SHP77 (cell line): ENCODE results near the gene ELF4.
A peak's percentile ranks its signal among the peaks of the same experiment; 100 is the strongest.

Experiments used
- DNase-seq, 2 experiments: peaks; one replicate each; lab custom pipeline; 2025; lab: John Stamatoyannopoulos, UW

ELF4 gene

DNA sequence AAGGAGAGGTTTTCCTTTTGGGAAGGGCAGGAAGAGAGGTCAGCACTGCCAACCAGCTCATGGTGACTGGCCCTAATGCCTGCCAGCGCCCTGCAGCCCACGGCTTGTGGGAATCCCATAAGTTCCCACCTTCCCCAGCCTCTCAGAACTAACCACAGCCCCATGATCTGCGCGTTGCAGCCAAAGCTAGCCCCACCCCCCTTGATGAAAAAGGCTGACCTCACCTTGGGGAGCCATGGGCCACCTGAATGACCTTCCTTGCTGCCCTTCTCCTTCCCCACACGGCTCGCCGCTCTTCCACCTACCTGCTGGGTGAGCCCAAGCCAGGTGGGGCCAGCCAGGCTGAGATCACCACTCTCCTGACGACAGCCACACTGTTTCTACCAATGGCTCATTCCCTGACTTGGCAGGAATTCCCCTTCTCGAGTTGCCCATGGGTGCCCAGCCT lies 3.9 kb upstream of the ELF4 start:
- no peak for DNase-seq

DNA sequence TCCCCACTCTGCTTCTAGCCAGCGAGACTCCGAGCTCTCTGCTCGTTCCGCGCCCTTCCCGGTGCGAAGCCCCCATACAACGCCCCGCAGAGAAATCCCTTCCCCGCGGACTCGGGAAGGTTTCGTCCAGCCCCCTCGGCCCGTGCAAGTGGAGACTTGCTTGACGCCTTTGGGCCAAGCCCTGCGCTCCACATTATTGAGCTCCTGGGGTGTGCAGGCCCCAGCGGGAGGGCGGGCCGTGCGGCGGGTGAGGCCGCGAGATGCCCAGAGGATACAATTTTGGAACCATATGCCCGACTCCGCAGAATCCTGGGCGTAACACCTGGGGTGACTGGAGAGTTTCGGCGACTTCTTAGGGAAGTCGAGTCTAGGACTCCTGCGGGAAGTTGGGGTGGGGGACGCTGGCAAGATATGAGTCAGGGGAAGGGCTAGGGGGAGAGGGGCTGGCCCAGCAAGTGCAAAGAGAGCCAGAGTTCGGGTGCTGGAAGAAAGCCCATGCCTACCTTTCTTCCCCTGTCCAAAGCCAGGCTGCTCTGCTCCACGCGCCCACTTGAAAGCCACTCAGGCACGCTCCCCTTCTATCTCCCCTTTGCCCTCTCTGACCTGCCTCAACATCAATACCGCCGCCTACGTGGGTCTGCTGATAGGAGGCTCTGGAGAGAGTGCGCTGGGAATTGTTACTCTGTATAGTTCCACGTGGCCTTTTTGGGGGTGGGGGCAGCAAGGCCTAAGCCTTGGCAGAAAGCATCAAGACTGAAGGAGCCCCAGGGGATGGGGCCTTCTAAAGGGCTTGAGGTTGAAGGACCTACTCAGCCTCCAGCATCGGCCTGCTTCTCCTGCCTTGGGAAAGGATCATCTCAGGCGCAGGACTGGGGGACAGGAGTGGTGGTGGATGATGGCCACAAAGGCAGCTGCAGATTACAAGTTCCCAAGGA lies 1.2 kb upstream of the ELF4 start:
- no peak for DNase-seq

DNA sequence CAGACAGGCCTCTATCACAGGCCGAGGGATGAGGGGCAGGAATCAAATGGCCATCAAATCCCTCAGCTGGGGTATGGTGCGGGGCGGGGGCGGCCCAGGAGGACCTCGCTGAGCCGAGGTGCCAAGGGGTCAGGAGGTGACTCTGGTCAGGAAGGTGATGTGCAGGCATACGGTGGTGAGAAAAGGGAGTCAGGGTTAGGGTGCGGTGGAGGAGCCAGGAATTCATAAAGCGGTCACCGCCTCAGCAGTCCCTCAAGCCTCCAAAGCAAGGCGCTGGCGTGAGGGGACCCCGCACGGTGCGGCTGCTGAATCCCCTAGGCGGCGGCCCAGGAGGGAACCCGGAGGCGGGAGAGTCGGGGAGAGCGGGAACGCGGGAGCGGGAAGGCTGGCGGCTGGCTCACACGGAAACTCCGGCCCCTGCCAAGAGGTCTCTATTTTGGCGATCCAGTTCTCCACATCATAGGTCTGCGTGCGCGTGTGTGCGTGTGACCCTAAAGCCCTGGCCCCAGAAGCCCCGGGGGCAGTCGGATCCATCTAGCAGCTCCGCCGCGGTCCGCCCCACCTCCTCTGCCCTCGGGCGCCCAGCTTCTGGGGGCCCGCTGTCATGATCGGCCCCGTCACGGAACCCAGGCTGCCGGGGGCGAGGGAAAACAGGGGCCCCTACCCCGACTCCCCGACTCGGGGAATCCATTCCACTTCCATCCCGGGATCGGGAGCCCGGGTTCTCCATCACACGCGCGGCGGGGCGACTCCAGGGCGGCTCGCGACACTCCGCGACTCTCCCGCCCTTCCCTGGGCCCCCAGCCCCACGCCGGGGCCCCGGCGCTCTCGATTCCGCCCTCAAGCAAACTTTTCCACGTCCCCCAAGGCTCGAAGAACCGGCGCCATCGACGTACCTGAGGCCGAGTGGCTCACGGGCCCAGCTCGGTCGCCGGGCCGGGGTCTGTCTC lies 593 bp downstream of the ELF4 start:
- DNase-seq, result no peak

DNA sequence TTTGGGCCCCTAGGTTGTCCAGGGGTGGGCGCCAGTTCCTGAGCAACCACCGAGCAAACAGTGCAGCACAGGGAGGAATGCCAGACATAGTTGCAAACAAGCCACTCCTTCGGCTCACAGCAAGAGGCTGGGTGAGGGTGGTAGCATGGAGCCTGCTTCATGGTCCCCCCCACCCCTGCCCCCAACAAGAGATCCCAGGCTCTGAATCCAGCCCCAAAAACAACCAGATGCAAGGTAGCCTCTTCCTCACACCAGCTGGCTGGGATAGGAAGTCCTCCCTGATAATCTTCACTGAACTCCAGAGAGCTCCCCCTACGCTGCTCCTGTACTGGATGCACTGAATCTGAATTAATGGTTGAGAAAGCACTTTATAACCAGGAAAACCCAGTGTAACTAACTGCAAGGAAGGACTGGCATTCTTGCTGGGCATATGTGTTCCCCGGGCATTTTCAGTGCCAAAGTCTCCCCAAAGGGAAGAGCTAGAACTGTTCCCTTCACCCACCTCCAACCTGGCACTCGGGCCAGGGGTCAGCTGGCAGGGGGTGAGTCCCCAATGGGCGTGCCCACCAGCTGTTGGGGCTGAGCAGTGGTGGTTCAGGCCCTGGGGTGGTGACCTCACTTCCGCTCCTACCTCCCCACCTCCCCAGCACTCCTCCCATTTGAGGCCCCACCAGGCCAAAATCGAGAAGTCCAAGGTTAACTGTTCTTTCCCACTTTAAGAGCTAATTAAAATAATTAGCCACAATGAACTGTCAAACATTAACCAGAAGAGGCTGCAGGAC lies 1.5 kb downstream of the ELF4 start:
- DNase-seq, result no peak

DNA sequence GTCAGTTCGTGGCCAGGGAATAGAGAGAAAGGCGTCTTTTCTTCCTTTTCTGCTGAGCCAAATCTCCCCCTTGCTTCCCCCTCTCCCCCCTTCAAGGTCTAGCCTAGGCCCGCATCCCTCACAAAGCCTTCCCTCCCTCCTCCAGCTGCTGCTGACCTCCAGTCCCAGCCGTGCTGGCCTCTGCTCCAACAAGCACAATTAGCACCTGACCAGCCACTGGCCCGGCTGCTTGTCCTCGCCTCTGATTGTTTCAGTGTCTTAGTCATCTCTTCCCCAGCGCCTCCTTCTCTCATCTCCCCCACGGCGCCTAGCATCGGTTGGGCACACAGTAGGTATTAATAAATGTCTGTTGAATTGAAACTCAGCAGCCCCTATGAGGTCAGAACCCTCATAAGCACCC lies 4.2 kb downstream of the ELF4 start:
- DNase-seq, result no peak

DNA sequence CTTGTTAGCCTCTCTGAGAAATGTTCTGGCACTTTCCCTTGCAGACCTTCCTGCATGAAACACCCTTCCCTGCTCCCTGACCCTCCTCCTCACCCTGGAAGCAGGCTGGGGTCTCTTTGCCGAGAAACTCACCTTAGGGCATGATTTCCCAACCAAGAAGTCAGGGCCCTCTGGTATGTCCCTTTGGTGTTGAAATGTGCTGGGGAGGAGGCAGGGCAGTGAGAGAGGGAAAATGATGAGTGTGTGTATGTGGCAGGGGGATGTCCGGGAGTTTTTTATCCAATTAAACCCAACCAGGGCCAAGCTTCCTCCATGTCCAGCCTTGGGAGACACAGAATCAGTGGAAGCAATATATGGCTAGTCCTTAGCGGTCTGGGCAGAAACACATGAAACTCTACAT lies 5.1 kb downstream of the ELF4 start:
- no peak for DNase-seq

DNA sequence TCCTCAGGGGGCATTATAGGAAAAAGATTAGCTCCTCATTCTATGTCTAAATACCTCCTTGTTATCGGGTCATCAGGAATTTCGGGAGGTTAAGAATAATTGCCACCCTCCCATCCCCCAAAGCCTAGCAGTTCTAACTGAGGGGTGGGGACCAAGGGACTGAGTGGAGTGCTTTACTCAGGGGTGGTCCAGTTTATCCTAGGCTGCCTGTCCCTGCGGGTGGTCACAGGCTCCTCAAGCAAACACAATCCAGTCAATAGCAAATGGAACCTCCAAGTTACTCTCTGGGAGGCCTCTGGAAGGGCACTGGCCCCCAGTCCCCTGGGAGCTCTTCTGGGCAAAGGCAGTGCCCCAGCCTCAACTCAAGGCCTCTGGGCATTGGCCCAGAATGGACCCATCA lies 6.7 kb downstream of the ELF4 start:
- no peak for DNase-seq

DNA sequence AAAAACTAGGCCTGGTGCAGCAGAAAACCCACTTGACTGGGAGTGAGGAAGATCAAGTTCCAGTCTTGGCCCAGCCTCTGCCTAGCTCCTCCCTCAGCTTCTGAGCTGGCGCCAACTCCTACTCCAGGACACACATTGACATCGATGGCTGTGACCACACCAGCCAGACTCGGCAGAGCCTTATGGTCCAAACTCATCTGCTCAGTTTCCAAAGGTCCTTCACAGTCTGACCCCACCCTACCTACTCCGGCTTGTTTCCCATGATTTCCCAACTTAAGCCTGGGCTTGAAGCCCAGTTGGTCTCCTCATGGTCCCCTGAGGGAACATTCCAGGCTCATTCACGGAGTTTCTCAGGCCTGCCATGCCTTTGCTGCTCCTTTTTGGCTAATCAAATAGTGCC lies 10.1 kb downstream of the ELF4 start:
- DNase-seq, result no peak

DNA sequence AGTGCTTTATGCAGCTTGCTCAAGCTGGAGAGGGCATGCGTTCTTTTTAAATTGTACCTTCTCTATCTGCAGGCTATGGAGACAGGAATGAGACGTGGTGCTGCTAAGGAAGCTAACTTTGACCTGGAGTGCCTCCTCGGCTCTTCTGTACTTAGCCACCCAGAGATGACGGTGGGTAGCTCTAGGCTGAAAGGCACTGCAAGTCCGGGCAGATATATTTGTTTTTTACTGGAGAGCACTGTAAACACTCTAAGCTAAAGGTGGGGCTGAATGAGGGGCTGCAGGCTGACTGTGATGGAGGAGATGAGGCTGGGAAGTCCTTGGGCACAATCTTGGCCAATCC lies 12.1 kb downstream of the ELF4 start:
- DNase-seq, result no peak

DNA sequence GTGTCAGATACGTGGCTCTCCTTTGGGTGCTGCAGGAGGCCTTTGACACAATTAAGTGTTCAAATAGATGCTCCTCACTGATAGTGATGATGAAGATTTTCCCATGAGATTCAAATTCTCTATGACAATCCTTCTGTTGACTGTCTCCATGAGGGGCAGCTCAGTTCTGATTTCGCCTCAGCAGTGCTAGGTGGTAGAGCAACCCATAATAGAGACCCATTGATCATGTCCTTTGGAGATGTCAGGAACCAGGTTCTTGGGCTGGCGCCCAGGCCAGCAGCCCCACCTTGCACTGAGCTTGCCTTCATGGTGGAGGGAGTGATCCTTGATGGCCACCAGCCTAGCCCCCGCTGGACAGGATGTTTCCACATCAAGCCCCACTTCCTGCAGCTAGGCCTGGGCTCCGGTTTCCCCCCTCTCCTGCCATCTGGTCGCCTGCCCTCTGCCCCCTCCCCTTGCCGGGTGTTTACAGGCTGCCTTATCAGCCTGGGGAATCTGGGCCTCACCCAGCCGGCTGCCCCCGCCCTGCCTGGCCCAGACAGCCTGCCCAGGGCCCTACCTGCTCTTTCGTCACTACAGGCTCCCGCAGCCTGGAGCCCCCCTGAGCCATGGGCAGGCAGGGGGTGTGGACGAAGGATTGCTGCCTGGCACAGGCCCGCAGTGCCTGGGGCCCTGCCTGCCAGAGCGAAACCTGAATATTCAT lies 12.6 kb downstream of the ELF4 start:
- no peak for DNase-seq

DNA sequence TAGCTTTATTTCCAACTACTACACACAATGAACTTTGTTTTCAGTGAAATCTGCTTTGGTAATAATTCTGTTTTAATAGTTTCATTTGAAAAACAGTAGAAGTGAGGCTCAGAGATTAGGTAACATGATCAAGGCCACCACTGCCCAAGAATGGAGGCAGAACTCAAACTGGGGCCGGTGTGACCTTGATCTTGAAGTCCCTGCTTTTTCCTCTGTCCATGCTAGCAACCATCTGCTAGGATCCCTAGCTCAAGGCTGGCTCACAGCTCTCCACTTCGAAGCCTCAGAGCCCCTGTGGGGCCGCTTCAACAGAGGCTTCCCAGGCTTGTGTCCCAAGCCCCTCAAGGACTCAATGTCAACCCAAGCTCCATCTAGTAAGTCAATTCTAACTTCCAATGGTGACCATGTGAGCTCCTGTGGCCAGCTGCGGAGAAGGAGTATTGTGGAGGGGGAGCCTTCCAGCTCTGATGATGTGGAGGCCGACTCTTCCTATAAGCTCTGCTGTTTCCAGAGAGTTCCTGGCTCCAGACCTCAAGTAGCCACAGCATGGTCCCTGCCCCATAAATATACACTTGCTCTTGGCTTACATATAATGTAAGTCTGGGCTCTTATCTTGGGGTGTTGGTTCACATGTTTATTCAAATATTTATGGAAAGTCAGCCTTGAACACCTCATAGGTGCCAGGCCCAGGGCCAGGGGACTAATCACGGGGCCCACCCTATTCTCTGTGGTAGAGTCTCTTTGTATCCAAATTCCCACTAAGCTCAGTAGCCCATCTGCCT lies 14.9 kb downstream of the ELF4 start:
- DNase-seq, result no peak

DNA sequence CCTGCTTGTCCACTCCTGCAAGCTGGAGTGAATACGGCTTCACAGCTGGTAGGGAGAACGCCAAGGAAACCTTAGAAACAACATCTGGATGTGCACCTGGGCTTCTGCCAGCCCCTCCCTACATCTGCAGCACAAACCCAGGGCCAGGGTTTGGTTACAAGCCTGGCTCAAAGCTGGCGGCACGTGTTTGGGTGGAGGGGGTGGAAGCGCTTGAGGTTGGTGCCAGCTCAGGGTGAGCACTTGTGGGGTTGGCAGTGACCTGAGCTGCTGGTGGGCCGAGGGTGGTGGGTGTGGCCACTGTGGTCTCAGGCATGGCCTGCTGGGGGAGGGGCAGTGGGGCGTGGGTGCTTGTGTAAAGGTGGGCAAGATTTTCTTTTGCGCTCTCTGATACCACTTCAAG lies 15.6 kb downstream of the ELF4 start:
- no peak for DNase-seq

DNA sequence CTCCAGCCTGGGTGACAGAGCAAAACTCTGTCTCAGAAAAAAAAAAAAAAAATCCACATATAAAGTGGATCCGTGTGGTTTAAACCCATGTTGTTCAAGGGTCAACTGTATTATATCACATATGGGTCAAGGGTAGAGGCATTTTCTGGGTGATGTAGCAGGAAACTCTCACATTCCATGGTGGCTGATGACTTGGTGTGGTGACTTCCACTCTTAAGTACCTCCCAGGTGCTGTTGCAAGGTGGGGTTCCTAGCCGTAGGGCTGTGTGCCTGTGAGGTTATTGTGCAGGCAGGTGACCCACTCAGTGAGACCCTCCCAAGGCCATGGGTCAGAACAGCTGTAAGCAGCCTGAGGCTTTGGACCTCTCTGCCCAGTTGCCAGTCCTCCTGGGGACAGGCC lies 17.0 kb downstream of the ELF4 start:
- DNase-seq, result no peak

DNA sequence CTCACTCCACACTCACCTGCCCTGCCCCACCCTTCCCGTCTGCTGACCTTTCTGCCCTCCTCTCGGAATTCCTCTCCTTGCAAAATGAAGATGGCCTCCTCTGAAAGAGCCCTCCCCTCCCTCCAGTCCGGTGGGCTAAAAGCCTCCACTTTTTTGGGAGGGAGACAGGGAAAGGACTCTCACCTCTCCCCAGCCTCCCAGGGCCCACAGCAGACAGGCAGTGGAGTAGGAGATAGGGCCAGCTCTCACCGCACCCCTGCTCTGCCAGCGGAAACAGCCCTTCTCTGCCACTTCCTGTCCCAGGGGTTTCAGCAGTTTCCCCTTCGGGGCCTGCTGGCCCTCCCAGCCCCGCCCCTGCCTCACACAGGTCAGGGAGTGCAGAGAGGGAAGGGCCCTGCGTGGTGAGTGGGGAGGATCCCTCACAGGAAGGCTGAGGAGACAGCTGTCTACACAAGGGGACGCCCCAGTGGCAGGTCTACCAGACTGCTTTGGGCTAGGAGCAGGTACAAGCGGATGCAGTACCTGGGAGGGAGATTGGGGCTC lies 18.2 kb downstream of the ELF4 start:
- peak in 1 of 2 experiments; percentile 49 for DNase-seq

DNA sequence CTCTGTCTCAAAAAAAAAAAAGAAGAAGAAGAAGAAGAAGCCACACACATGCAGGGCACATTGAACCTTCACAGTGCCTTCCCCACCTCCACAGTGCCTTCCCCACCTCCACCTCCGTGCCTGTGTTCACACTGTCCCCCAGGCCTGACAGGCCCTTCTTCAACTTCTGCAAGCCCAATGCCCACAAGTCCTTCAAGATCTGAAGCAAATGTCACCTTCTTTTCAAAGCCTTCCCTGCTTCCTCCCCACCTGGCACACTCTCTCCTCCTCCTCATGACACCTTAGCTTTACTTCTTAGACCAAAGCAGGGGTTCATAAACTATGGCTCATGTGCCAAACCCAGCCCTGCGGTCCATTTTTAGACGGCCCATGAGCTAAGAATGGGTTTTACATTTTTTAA lies 19.9 kb downstream of the ELF4 start:
- no peak for DNase-seq

DNA sequence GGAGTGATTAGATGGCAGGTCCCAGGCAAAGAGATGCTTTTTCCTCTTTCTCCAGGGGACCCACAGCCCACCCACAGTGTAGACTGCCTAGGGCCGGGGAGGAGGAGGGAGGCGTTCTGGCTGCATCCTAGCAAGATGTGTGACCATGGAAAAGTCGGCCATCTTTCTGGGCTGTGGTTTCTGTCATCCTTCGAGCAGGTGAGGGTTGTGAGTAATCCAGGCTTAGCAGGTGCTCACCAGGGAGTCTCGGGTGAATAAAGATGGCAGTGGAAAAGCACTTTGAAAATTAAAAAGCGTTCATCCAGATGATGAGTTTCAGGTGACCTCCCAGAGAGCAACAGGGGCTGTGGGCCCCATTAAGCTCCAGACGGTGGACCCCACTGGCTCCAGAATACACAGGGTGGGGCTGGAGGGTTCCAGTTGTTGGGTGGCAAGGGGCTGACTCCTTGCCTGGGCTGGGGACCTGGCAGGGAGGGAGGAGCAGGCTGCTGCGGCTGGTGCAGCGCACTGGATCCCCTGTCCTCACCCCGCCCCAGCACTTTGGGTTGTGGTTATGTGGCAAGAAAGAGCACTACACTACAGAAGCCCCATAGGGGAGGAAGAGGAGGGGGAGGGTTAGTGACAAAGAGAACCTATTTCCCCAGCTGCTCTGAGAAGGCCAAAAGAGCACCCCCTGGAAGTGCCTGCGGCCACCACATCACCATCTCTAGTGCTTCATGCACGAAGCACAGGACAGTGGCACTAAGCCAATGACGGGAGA lies 23.7 kb downstream of the ELF4 start:
- no peak for DNase-seq

DNA sequence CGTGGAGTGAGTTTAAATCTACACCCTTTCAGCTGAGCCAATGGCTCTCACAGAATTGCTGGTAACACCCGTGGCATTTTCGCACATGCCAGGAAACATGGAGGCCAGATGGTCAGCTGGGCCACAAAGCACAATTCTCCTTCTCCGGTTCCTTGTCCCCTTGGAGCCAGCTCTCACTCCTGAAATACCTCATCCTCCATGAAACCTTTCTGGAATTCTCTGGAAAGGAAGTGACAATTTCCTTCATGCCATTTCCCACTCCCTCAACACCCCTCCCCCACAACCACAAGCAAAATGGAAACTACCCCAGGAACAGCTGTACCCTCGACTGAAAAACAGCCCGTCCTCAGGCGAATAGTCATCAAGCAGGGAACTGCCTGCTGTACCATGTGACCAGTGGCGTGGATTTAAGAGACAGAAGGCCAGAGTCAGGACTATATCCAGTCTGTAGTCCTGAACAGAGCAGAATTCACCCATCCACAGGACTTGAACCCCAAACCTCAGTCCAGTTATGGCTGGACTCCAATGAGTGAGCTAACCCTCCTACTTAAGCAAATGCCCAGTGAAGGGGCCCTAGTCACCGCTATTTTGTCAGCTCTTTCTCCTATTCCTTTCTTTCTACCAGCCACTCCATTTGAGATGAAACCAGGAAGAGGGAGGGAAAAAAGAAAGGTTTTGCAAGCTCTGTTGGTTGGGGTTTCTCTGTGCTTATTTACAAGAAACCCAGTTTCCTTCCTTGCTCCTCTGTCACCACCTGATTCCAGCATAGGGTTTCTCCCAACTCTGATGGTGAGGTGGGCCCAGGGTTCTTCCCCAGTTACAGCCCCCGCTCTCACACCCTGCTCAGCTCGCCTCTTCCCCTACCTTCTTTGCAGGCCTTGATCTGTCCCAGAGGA lies 24.5 kb downstream of the ELF4 start:
- no peak for DNase-seq

DNA sequence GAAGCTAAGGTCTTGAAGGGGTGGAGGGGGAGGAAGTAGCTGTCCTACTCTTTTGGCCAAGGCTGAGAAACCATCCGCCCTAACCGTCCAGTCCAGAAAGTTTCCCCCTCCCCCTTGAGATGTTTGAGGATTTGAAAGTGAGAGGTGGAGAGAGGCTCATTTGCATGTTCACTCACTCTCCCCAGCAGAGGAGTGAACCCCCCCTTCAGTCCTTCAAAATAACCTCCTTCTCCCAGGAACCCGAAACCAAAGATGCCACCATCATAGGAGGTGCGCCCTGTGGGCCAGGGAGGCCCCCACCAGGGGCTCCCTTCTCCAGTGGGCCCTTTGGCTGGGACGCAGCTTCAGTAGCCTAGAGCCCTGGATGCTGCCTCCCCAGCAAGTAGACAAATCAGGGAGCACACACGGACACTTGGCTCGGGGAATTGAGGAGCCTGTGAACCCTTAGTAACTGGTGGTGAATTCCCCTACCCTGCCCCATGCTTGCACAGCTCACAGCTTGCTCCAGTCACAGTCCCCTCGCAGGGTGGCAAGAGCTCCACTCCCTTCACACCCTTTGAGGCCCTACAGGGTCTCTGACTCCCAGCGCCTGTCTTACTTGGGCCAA lies 25.6 kb downstream of the ELF4 start:
- no peak for DNase-seq
